CD4-positive, alpha-beta T cell treated with Interleukin-4 for 1 hour (primary cell): Measurements from ENCODE around the gene DOCK2.
"Not testable (repeated sequence)": the region's sequence is repeated elsewhere in the genome, so short reads cannot be mapped to it uniquely, and the experiment has no call there.

Source experiments
- DNase-seq, 2 donors: peaks; one replicate each; pipeline ENCODE4 v3.0.0-alpha.2; 2020 to 2022

The DOCK2 gene

GRCh38 chr5:169641253-169641652 is 4.2 kb downstream of the DOCK2 start:
- DNase-seq, result no peak

DNA sequence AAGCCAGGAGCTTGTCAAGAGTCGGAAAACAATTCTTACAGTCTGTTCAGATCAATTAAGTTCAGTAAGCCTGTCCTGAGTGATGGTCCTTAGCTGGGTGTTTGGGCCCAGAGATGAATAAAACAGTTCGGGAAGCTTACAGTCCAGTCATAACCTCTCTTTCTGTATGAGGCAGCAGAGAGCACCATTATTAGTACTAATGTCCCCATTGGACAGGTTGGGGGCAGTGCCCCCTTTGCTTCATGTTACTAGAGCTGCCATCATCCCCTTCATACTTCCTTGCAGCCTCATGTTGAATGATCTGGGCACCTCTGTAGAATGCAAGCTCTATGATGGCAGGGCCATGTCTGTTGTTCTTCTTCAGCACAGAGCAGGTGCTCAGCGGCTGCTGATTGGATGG is 9.8 kb downstream of the DOCK2 start:
- no peak for DNase-seq

- peak in 1 of 2 donors; percentile 25 for DNase-seq
Measured at GRCh38 chr5:169647566-169647965, 10.5 kb downstream of the DOCK2 start.

- no peak for DNase-seq
Measured at GRCh38 chr5:169648725-169649310, 11.7 kb downstream of the DOCK2 start.

GRCh38 chr5:169649486-169649885 is 12.4 kb downstream of the DOCK2 start:
- peak in 1 of 2 donors; percentile 36 for DNase-seq

GRCh38 chr5:169650701-169651331 is 13.7 kb downstream of the DOCK2 start:
- DNase-seq, result peak in 1 of 2 donors; percentile 52

GRCh38 chr5:169651526-169651925 is 14.5 kb downstream of the DOCK2 start:
- DNase-seq, result no peak

GRCh38 chr5:169652057-169652456 is 15.0 kb downstream of the DOCK2 start:
- DNase-seq, result no peak

DNA sequence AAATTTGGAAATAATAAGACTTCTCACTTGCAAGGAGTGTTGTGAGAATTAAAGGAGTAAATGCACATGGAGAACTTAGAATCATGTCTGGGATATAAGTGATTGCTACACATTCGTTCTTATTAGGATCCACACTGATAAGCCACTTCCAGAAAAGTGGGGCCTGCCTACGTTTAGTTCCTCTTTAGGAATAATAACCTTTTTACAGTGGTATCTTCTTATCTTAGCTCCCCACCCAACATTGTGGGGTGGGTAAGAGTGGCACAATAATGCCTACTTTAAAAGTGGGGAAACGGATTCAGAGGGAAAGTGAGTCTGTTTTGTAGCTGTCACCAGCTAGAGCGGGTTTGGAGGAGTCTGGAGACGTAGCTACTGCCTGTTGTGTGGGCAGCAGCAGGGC is 16.0 kb downstream of the DOCK2 start:
- no peak for DNase-seq

DNA sequence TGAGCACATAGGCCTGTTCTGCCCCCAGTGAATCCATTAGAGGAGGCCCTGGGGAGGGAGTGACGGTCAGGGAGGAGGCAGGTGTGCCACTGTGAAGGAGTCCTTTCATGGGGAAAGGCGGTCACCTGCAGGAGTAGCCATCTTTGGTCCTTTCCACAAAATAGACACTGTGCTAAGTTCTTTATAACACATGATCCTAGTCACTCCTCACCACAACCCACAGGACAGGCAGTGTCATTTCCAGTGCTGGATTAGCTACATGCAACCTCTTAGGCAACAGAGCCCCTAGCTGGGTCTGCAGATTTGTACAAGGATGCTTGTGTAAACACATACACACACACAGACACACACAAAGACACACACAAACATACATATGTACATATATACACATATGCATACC is 18.3 kb downstream of the DOCK2 start:
- peak in 1 of 2 donors; percentile 13 for DNase-seq

GRCh38 chr5:169656125-169656901 is 19.2 kb downstream of the DOCK2 start:
- DNase-seq, result peak; percentile 24 to 25

GRCh38 chr5:169657127-169657526 is 20.1 kb downstream of the DOCK2 start:
- peak in 1 of 2 donors; percentile 35 for DNase-seq

DNA sequence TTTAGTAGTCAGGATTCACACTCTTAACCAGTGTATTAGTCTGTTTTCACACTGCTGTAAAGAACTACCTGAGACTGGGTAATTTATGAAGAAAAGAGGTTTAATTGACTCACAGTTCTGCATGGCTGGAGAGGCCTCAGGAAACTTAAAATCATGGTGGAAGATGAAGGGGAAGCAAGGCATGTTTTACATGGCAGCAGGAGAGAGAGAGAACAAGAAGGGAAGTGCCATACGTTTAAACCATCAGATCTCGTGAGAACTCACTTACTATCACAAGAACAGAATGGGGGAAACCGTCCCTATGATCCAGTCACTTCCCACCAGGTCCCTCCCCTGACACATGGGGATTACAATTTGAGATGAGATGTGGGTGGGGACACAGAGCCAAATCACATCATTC is 25.4 kb downstream of the DOCK2 start:
- DNase-seq, result not testable (repeated sequence)

DNA sequence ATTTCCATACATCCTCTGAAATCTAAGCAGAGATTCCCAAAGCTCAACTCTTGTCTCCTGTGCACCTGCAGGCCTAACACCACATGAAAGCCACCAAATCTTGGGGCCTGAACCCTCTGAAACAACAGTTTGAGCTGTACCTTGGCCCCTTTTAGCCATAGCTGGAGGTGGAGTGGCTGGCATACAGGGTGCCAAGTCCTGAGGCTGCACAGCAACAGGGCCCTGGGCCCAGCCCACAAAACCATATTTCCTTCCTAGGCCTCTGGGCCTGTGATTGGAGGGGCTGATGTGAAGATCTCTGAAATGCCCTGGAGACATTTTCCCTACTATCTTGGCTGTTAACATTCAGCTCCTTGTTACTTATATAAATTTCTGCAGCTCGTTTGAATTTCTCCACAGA is 26.5 kb downstream of the DOCK2 start:
- no peak for DNase-seq

- no peak for DNase-seq
Measured at GRCh38 chr5:169666365-169666764, 29.3 kb downstream of the DOCK2 start.

DNA sequence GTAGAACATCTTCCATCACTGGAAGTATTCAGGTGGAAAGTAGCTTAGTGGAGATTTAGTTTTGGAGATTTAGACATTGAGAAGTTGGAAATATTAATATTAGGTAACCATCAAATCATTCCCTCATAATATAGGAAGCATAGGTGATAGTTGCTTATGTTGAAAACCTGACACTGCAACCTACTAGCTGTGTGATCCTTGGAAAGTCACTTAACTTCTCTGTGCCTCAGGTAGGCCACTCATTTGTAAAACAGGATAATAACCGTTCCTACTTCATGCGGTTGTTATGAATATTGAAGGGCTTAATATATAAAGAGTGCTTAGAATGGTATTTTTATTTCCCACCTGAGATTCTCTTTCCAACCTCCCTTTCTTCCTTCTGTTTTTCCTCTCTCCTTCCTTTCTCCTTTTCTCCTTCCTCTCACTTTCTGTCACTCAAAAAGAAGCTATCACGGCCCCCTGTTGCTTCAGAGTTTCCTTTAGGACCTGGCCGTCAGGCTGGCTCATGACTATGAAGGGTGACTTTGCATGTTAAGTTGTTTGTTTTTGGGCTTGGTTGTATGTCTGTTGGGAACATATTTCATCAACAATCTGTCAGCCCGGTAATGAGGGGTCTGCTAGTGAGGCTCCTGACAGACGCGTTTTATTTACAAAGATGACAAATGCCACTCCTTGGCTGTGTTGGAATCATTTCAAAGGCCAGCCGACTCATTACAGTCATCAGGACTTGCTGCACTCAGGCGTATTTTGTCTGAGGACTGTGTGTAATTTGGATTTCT is 31.0 kb downstream of the DOCK2 start:
- no peak for DNase-seq

- no peak for DNase-seq
Measured at GRCh38 chr5:169668732-169669131, 31.7 kb downstream of the DOCK2 start.

GRCh38 chr5:169670769-169671525 is 33.9 kb downstream of the DOCK2 start:
- DNase-seq, result no peak

DNA sequence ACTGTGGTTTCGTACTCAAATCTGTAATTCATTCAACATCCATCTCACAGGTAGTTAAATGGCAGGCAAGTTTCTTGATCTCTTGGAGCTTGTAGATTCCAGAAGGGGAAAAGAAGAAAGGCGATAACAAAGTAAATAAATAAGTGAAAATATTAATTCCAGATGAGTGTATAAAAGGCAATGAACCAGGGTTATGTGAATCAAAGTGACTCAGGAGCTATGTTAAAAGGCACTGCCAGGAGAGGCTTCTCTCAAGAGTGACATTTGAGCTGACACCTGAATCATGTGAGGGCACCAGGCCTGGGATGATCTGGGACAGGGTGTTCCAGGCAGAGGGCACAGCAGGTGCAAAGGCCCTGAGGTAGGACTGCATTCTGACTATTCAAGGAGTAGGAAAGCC is 45.0 kb downstream of the DOCK2 start:
- no peak for DNase-seq

DNA sequence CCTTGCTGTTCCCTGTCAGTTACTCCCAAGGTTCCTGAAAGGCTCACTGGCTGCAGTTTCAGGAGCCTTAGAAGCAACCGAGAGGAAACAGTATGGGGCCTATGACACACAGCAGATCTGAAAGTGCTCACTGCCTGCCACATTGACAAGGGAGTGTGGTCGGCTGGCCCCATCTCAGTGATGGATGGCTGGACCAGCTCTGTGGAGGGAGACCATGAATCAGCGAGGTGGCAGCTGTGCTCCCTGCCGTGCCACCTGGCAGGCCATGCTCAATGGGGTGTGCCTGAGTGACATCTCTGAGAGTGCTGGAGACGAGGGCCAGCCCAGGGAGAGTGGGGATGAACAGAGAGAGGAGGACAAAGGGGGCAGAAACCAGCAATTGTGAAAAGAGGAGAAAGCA is 49.1 kb downstream of the DOCK2 start:
- no peak for DNase-seq

DNA sequence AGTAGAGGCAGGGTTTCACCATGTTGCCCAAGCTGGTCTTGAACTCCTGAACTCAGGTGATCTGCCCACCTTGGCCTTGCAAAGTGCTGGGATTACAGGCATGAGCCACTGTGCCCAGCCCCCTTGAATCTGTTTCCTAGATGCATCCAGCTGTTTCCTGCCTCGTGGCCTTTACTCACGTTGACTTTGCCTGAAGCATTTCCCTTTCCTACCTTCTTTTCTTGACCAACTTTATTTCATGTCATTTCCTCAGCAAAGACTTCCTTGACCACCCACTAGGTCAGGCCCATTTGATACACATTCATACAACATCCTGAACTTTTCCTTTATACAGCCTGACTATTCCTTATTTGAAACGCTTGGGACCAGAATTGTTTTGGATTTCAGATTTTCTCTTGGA is 51.0 kb downstream of the DOCK2 start:
- DNase-seq, result no peak

GRCh38 chr5:169691471-169691870 is 54.4 kb downstream of the DOCK2 start:
- no peak for DNase-seq
